SK-N-SH treated with all-trans-retinoic acid at 6 μM for 48 hours (cell line): ENCODE data around the gene CENPP.

ENCODE experiments used
- ATAC-seq: fragments of 200-7000 bp; cut with Tn5 transposase; 3 replicates; pipeline ENCODE4 v1.9.1; 2020; ENCODE audit warnings: mild to moderate bottlenecking, moderate library complexity
- ARNTL ChIP-seq: fragments of 450-650 bp; formaldehyde crosslinking; IDR thresholded peaks from 2 replicates; pipeline ENCODE4 v1.5.0; 2020; ENCODE audit warnings: low read depth, mild to moderate bottlenecking, moderate library complexity, borderline replicate concordance
- BACH2 ChIP-seq: fragments of 250-450 bp; sonication (Bioruptor Pico); IDR thresholded peaks from 2 replicates; pipeline ENCODE4 v1.9.0; 2021; ENCODE audit warnings: mild to moderate bottlenecking, borderline replicate concordance
- CREB5 ChIP-seq: fragments of 250-450 bp; sonication (Bioruptor Pico); IDR thresholded peaks from 2 replicates; pipeline ENCODE4 v1.5.1; 2020; ENCODE audit warnings: low read depth, mild to moderate bottlenecking, moderate library complexity
- CSDC2 ChIP-seq: fragments of 250-450 bp; sonication (Bioruptor Pico); IDR thresholded peaks from 2 replicates; pipeline ENCODE4 v1.5.0; 2020; ENCODE audit warnings: mild to moderate bottlenecking, moderate library complexity
- CSRNP3 ChIP-seq: fragments of 250-450 bp; sonication (Bioruptor Pico); IDR thresholded peaks from 2 replicates; pipeline ENCODE4 v1.5.1; 2021; ENCODE audit warnings: mild to moderate bottlenecking, moderate library complexity
- ESRRG ChIP-seq: fragments of 250-450 bp; sonication (Bioruptor Pico); IDR thresholded peaks from 2 replicates; pipeline ENCODE4 v1.6.1; 2021; ENCODE audit warnings: mild to moderate bottlenecking
- GLIS3 ChIP-seq: fragments of 250-450 bp; sonication (Bioruptor Pico); IDR thresholded peaks from 2 replicates; pipeline ENCODE4 v1.5.0; 2020; ENCODE audit warnings: mild to moderate bottlenecking, moderate library complexity
- ISL1 ChIP-seq: fragments of 250-450 bp; sonication (Bioruptor Pico); IDR thresholded peaks from 2 replicates; pipeline ENCODE4 v2.1.2; 2022; ENCODE audit warnings: mild to moderate bottlenecking, moderate library complexity
- OSR1 ChIP-seq: fragments of 250-450 bp; sonication (Bioruptor Pico); IDR thresholded peaks from 2 replicates; pipeline ENCODE4 v1.8.0; 2022; ENCODE audit warnings: moderate library complexity, mild to moderate bottlenecking, inconsistent platforms
- PATZ1 ChIP-seq: fragments of 250-450 bp; sonication (Bioruptor Pico); IDR thresholded peaks from 2 replicates; pipeline ENCODE4 v1.8.0; 2020; ENCODE audit warnings: mild to moderate bottlenecking, moderate library complexity, borderline replicate concordance
- POU6F1 ChIP-seq: fragments of 250-450 bp; sonication (Bioruptor Pico); IDR thresholded peaks from 2 replicates; pipeline ENCODE4 v1.8.0; 2021; ENCODE audit warnings: low read depth, mild to moderate bottlenecking, moderate library complexity, borderline replicate concordance
- PPARA ChIP-seq: fragments of 250-450 bp; sonication (Bioruptor Pico); IDR thresholded peaks from 2 replicates; pipeline ENCODE4 v1.5.0; 2020; ENCODE audit warnings: mild to moderate bottlenecking, borderline replicate concordance
- RARB ChIP-seq: fragments of 250-450 bp; sonication (Bioruptor Pico); IDR thresholded peaks from 2 replicates; pipeline ENCODE4 v1.8.0; 2021; ENCODE audit warnings: mild to moderate bottlenecking, moderate library complexity
- SNAI2 ChIP-seq: fragments of 250-450 bp; sonication (Bioruptor Pico); IDR thresholded peaks from 2 replicates; pipeline ENCODE4 v1.5.0; 2020; ENCODE audit warnings: mild to moderate bottlenecking, moderate library complexity
- TCF4 ChIP-seq: fragments of 250-450 bp; sonication (Bioruptor Pico); IDR thresholded peaks from 2 replicates; pipeline ENCODE4 v1.8.0; 2021; ENCODE audit warnings: mild to moderate bottlenecking, moderate library complexity, borderline replicate concordance
- TOX ChIP-seq: fragments of 250-450 bp; sonication (Bioruptor Pico); IDR thresholded peaks from 2 replicates; pipeline ENCODE4 v1.8.0; 2021; ENCODE audit warnings: mild to moderate bottlenecking, moderate library complexity, borderline replicate concordance
- TSHZ2 ChIP-seq: fragments of 250-450 bp; sonication (Bioruptor Pico); IDR thresholded peaks from 2 replicates; pipeline ENCODE4 v1.5.0; 2020; ENCODE audit warnings: mild to moderate bottlenecking, moderate library complexity
- ZC3H10 ChIP-seq: fragments of 250-450 bp; sonication (Bioruptor Pico); IDR thresholded peaks from 2 replicates; pipeline ENCODE4 v1.5.1; 2021; ENCODE audit warnings: mild to moderate bottlenecking, moderate library complexity
- ZFP3 ChIP-seq: fragments of 250-450 bp; sonication (Bioruptor Pico); IDR thresholded peaks from 2 replicates; pipeline ENCODE4 v1.5.0; 2020; ENCODE audit warnings: mild to moderate bottlenecking, moderate library complexity
- ZFP30 ChIP-seq: fragments of 450-650 bp; formaldehyde crosslinking; IDR thresholded peaks from 2 replicates; pipeline ENCODE4 v1.5.0; 2022; ENCODE audit warnings: mild to moderate bottlenecking, moderate library complexity
- ZNF565 ChIP-seq: fragments of 450-650 bp; formaldehyde crosslinking; conservative IDR thresholded peaks from 2 replicates; pipeline ENCODE4 v1.5.0; 2020; ENCODE audit warnings: low read depth, mild to moderate bottlenecking, moderate library complexity
- ZNF70 ChIP-seq: fragments of 450-650 bp; formaldehyde crosslinking; IDR thresholded peaks from 2 replicates; pipeline ENCODE4 v1.5.0; 2020; ENCODE audit warnings: mild to moderate bottlenecking, moderate library complexity

The CENPP gene

GRCh38 chr9:92444841-92445240, 119.1 kb downstream of the CENPP start:
- TF ChIP-seq ZNF565 (no peak), PATZ1 (CRISPR knock-in tag) (no peak), GLIS3 (CRISPR knock-in tag) (no peak), OSR1 (no peak), CREB5 (CRISPR knock-in tag) (no peak), SNAI2 (CRISPR knock-in tag) (no peak), TCF4 (no peak), POU6F1 (no peak), ISL1 (CRISPR knock-in tag) (no peak), ZNF70 (CRISPR knock-in tag) (no peak), PPARA (CRISPR knock-in tag) (no peak), RARB (CRISPR knock-in tag) (no peak), ARNTL (no peak), ESRRG (CRISPR knock-in tag) (no peak), TOX (CRISPR knock-in tag) (no peak), ZFP3 (no peak)
- ATAC-seq: no peak

- TF ChIP-seq PPARA (CRISPR knock-in tag) (no peak), ZNF565 (no peak), BACH2 (CRISPR knock-in tag) (no peak), ESRRG (CRISPR knock-in tag) (no peak), ZFP3 (no peak), ZC3H10 (no peak), TCF4 (no peak), ISL1 (CRISPR knock-in tag) (no peak), GLIS3 (CRISPR knock-in tag) (no peak), POU6F1 (no peak)
- no peak for ATAC-seq
Measured at GRCh38 chr9:92446536-92446935, 120.8 kb downstream of the CENPP start.

- no peak for TF ChIP-seq ZFP30 (CRISPR knock-in tag)
- ATAC-seq: no peak
Measured at GRCh38 chr9:92455217-92455616, 129.5 kb downstream of the CENPP start.

- ATAC-seq: no peak
- TF ChIP-seq BACH2 (CRISPR knock-in tag) (no peak), ZFP30 (CRISPR knock-in tag) (no peak), RARB (CRISPR knock-in tag) (no peak), ARNTL (no peak), ZNF565 (no peak), CSDC2 (no peak), TCF4 (no peak), TSHZ2 (CRISPR knock-in tag) (no peak), PPARA (CRISPR knock-in tag) (no peak), ZC3H10 (no peak), SNAI2 (CRISPR knock-in tag) (no peak), ESRRG (CRISPR knock-in tag) (no peak), TOX (CRISPR knock-in tag) (no peak), OSR1 (no peak), CSRNP3 (CRISPR knock-in tag) (no peak), ZNF70 (CRISPR knock-in tag) (no peak), ISL1 (CRISPR knock-in tag) (no peak)
Measured at GRCh38 chr9:92457576-92457975, 131.8 kb downstream of the CENPP start.
